ENCODE data around the gene SHISA9.

SHISA9 gene

DNA sequence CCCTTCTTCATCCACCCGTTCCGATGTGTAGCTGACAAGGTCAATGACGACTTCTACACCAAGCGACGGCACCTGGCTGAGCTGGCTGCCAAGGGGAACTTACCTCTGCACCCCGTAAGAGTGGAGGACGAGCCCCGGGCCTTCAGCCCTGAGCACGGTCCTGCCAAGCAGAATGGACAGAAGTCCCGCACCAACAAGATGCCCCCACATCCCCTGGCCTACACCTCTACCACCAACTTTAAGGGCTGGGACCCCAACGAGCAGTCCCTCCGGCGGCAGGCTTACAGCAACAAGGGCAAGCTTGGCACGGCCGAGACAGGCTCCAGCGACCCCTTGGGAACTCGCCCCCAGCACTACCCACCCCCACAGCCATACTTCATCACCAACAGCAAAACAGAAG lies 333.6 kb downstream of the SHISA9 start:
- Histone ChIP-seq H3F3A (ENCODE audit: control insufficient read depth, insufficient read depth) (no peaks in the 10 kb centered on the region), H3K4me3 (ENCODE audit: low read length) (no peak overlapping the region), H3K9me3 (ENCODE audit: control insufficient read depth, insufficient read depth, low read length) (peaks cover 3% of the 10 kb centered on the region; the same call in 1 of the 2 replicates), H3K27me3 (ENCODE audit: control insufficient read depth, low read length) (no peaks in the 10 kb centered on the region), H3K4me1 (ENCODE audit: control insufficient read depth, low read length) (peaks cover 12% of the 10 kb centered on the region), H4K20me1 (ENCODE audit: control insufficient read depth, insufficient read depth, low read depth, low read length) (no peaks in the 10 kb centered on the region), H3K79me2 (ENCODE audit: control insufficient read depth, low read length) (no peaks in the 10 kb centered on the region), H3K9me2 (replicated peaks; ENCODE audit: control insufficient read depth, low read length) (no peaks in the 10 kb centered on the region), H3K4me2 (ENCODE audit: low read length) (no peak overlapping the region), H3K27ac (ENCODE audit: low read depth, low read length) (no peak overlapping the region), H3K36me3 (ENCODE audit: control insufficient read depth, low read length) (no peaks in the 10 kb centered on the region)
- TF ChIP-seq, protein P1, sequence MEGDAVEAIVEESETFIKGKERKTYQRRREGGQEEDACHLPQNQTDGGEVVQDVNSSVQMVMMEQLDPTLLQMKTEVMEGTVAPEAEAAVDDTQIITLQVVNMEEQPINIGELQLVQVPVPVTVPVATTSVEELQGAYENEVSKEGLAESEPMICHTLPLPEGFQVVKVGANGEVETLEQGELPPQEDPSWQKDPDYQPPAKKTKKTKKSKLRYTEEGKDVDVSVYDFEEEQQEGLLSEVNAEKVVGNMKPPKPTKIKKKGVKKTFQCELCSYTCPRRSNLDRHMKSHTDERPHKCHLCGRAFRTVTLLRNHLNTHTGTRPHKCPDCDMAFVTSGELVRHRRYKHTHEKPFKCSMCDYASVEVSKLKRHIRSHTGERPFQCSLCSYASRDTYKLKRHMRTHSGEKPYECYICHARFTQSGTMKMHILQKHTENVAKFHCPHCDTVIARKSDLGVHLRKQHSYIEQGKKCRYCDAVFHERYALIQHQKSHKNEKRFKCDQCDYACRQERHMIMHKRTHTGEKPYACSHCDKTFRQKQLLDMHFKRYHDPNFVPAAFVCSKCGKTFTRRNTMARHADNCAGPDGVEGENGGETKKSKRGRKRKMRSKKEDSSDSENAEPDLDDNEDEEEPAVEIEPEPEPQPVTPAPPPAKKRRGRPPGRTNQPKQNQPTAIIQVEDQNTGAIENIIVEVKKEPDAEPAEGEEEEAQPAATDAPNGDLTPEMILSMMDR (IDR thresholded peaks at IDR 0.05; ENCODE audit: low read depth, low read length, poor library complexity, severe bottlenecking) = no peak
- no peak for TF ChIP-seq EZH2phosphoT487 (IDR thresholded peaks at IDR 0.05; ENCODE audit: borderline replicate concordance, low read length)

DNA sequence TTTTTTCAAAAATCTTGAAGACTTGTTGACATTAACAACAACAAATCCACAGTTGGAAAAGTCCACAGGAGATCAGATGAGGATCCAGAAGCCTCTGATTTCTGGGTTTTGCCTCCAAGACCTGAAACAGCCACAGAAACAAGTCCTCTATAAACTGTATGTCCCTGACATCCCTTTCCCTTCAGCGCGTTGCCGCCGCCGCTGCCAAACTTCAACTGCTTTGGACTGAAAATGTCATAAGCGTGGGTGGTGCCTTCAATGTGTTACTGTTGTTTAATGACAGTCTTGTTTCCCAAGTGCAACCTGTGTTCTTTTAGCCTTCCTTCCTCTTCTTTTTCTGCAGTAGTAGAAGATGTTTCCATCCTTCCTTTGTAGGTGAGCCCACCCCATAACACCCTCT lies 334.9 kb downstream of the SHISA9 start:
- Histone ChIP-seq H3F3A (ENCODE audit: control insufficient read depth, insufficient read depth) (no peaks in the 10 kb centered on the region), H3K27ac (ENCODE audit: low read depth, low read length) (no peak overlapping the region), H3K9me3 (ENCODE audit: control insufficient read depth, insufficient read depth, low read length) (peaks cover 4% of the 10 kb centered on the region; the same call in 1 of the 2 replicates), H3K4me3 (ENCODE audit: low read length) (no peak overlapping the region), H3K36me3 (ENCODE audit: control insufficient read depth, low read length) (no peaks in the 10 kb centered on the region), H3K27me3 (ENCODE audit: control insufficient read depth, low read length) (no peaks in the 10 kb centered on the region), H3K9me2 (replicated peaks; ENCODE audit: control insufficient read depth, low read length) (no peaks in the 10 kb centered on the region), H3K4me2 (ENCODE audit: low read length) (no peak overlapping the region), H3K4me1 (ENCODE audit: control insufficient read depth, low read length) (peaks cover 12% of the 10 kb centered on the region), H3K79me2 (ENCODE audit: control insufficient read depth, low read length) (no peaks in the 10 kb centered on the region), H4K20me1 (ENCODE audit: control insufficient read depth, insufficient read depth, low read depth, low read length) (no peaks in the 10 kb centered on the region)
- no peak for TF ChIP-seq EZH2phosphoT487 (IDR thresholded peaks at IDR 0.05; ENCODE audit: borderline replicate concordance, low read length)
- TF ChIP-seq, protein P1 (IDR thresholded peaks at IDR 0.05; ENCODE audit: low read depth, low read length, poor library complexity, severe bottlenecking) = no peak

DNA sequence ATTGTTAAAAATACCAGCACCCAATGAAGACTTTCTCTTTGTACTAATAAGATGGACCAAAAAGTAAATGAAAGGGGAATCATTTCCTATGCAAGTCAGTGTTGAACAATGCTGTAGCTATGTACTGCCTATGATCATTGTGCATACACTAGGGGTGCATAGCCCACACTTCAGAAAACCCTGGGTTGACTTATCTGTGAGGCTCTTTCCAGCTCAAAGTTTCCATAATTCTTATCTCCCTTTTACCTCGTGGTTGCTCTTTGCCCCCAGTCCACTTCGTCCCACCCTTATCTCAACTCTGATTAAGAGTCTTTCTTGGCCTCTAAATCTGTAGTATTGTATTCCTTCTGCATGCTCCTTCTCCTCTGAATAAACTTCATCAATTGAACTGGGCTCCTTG lies 336.8 kb downstream of the SHISA9 start:
- no peaks in the 10 kb centered on the region for H3K9me2 ChIP-seq (replicated peaks; ENCODE audit: control insufficient read depth, low read length)
- no peaks in the 10 kb centered on the region for H3K27me3 ChIP-seq (ENCODE audit: control insufficient read depth, low read length)
- H3F3A ChIP-seq (ENCODE audit: control insufficient read depth, insufficient read depth) = no peaks in the 10 kb centered on the region
- peaks cover 4% of the 10 kb centered on the region; the same call in 1 of the 2 replicates for H3K9me3 ChIP-seq (ENCODE audit: control insufficient read depth, insufficient read depth, low read length)
- no peaks in the 10 kb centered on the region for H3K36me3 ChIP-seq (ENCODE audit: control insufficient read depth, low read length)
- H3K4me1 ChIP-seq (ENCODE audit: control insufficient read depth, low read length) = peaks cover 12% of the 10 kb centered on the region
- no peak for TF ChIP-seq EZH2phosphoT487 (IDR thresholded peaks at IDR 0.05; ENCODE audit: borderline replicate concordance, low read length)
- TF ChIP-seq, protein P1 (IDR thresholded peaks at IDR 0.05; ENCODE audit: low read depth, low read length, poor library complexity, severe bottlenecking) = no peak
- no peak overlapping the region for H3K27ac ChIP-seq (ENCODE audit: low read depth, low read length)
- H3K79me2 ChIP-seq (ENCODE audit: control insufficient read depth, low read length) = no peaks in the 10 kb centered on the region
- no peaks in the 10 kb centered on the region for H4K20me1 ChIP-seq (ENCODE audit: control insufficient read depth, insufficient read depth, low read depth, low read length)
- peak overlapping the region; percentile 16; the same call in 1 of the 2 replicates for H3K4me2 ChIP-seq (ENCODE audit: low read length)
- H3K4me3 ChIP-seq (ENCODE audit: low read length) = no peak overlapping the region
